Measurements from ENCODE around the gene GET4. TPM values are rescaled to one million over a fixed set of nuclear protein-coding genes. Genes with fewer than 3 reads are reported as not detected.

Gene GET4
- total and polyA plus RNA-seq, 2 of the 4 experiments (the other 2 are of a cell fraction): 11.3 to 30.9 TPM

- H3K56ac ChIP-seq (ENCODE audit: extremely low read depth, insufficient read depth, low read length): no peak overlapping the region
- no peak overlapping the region for H2AFZ ChIP-seq (replicated peaks; ENCODE audit: low read length, poor library complexity)
- 81% methylated on average over 10 of the region's 15 CpGs; no CpG with 5 or more reads in 1 of the 2 experiments for WGBS, 2 experiments (ENCODE audit: extremely low coverage in 2 of 2, insufficient read length in 1 of 2)
- no peak overlapping the region for H4K91ac ChIP-seq (ENCODE audit: insufficient read depth, low read depth, low read length)
- no peak overlapping the region for H3K4me2 ChIP-seq (ENCODE audit: low read depth, low read length)
- no peak overlapping the region for H3K4me3 ChIP-seq (ENCODE audit: insufficient read depth, low read depth, low read length)
- H4K5ac ChIP-seq (ENCODE audit: low read depth, low read length): no peak overlapping the region
- H3K9me1 ChIP-seq (ENCODE audit: insufficient read depth, low read length): no peaks in the 10 kb centered on the region
- H3K36me3 ChIP-seq (ENCODE audit: control insufficient read depth, insufficient read depth, low read length): no peaks in the 10 kb centered on the region
- H3K23ac ChIP-seq (ENCODE audit: low read depth, low read length): no peak overlapping the region
- no peak overlapping the region for H2BK15ac ChIP-seq (ENCODE audit: low read depth, low read length)
- no peaks in the 10 kb centered on the region for H3K27me3 ChIP-seq (ENCODE audit: control insufficient read depth, insufficient read depth, low read length)
- no peak for TF ChIP-seq CEBPB (IDR thresholded peaks at IDR 0.05; ENCODE audit: low read depth, low read length)
- no peak for TF ChIP-seq RCOR1 (IDR thresholded peaks at IDR 0.05; ENCODE audit: insufficient replicate concordance, low read length)
- TF ChIP-seq CTCF (conservative IDR thresholded peaks at IDR 0.05; ENCODE audit: low read depth, low read length): no peak
- TF ChIP-seq RAD21 (IDR thresholded peaks at IDR 0.05; ENCODE audit: low read length): no peak
- no peak for TF ChIP-seq BHLHE40 (IDR thresholded peaks at IDR 0.05; ENCODE audit: low read depth, low read length)
- no peak for TF ChIP-seq ELK1 (IDR thresholded peaks at IDR 0.05; ENCODE audit: borderline replicate concordance, low read depth, low read length)
- no peak for TF ChIP-seq MAZ (IDR thresholded peaks at IDR 0.05; ENCODE audit: borderline replicate concordance, low read depth, low read length)
- no peak for TF ChIP-seq NFE2L2 (IDR thresholded peaks at IDR 0.05; ENCODE audit: low read depth, low read length)
- no peak for TF ChIP-seq MXI1 (IDR thresholded peaks at IDR 0.05; ENCODE audit: borderline replicate concordance, low read depth, low read length)
- no peak for TF ChIP-seq POLR2A (IDR thresholded peaks at IDR 0.05; ENCODE audit: low read depth, low read length)
- no peak for TF ChIP-seq USF2 (IDR thresholded peaks at IDR 0.05; ENCODE audit: low read depth, low read length)
- no peak for TF ChIP-seq CHD1 (IDR thresholded peaks at IDR 0.05; ENCODE audit: low read depth, low read length)
- ATAC-seq (ENCODE audit: low read depth) (no peak), DNase-seq (no peak)
- H2BK5ac ChIP-seq (ENCODE audit: low read depth, low read length, poor library complexity, severe bottlenecking): no peak overlapping the region
- H3K18ac ChIP-seq (ENCODE audit: low read depth, low read length): no peak overlapping the region
- ChIA-PET POLR2A (ENCODE audit: unreplicated experiment) (no interaction called here), CTCF (no interaction called here)
- no peak overlapping the region for H3K9ac ChIP-seq (ENCODE audit: low read depth, low read length)
- no TSS peak for BruUV-seq (replicated peaks)
- H3K4ac ChIP-seq (ENCODE audit: low read depth, low read length): no peak overlapping the region
- H4K20me1 ChIP-seq (ENCODE audit: insufficient read depth, low read length): no peaks in the 10 kb centered on the region
- no peak overlapping the region for H4K8ac ChIP-seq (ENCODE audit: low read depth in 2 of 2, low read length in 2 of 2)
- dilution Hi-C loops (cut with HindIII; ENCODE audit: low sequenced_read_pairs, unreplicated experiment) (no loop called here), in situ Hi-C loops (cut with MboI; ENCODE audit: low sequenced_read_pairs) (no loop called here), intact Hi-C loops (cut with micrococcal nuclease) (no loop called here)
- H3K9me3 ChIP-seq (ENCODE audit: control insufficient read depth, insufficient read depth, low read length): no peaks in the 10 kb centered on the region
- H2AK5ac ChIP-seq (ENCODE audit: low read depth, low read length): no peak overlapping the region
- H3K79me1 ChIP-seq (ENCODE audit: low read depth in 1 of 2, low read length in 2 of 2): no peaks in the 10 kb centered on the region
- H3K14ac ChIP-seq (replicated peaks; ENCODE audit: low read depth, low read length): no peak overlapping the region
- H2BK120ac ChIP-seq (ENCODE audit: low read depth, low read length): no peak overlapping the region
- peaks cover 7% of the 10 kb centered on the region for H3K4me1 ChIP-seq (ENCODE audit: control insufficient read depth, insufficient read depth, low read length)
- H3K27ac ChIP-seq (ENCODE audit: insufficient read depth, low read length): no peak overlapping the region
- no peak overlapping the region for H2BK20ac ChIP-seq (ENCODE audit: low read depth, low read length)
- no peak overlapping the region for H2AK9ac ChIP-seq (replicated peaks; ENCODE audit: low read depth, low read length, poor library complexity)
Observed at GRCh38 chr7:921071-921461, 44.7 kb downstream of the GET4 start.

Measured in IMR-90 (cell line).